Measurements from ENCODE around the gene NINJ2. TPM values are rescaled to one million over a fixed set of nuclear protein-coding genes. Genes with fewer than 3 reads are reported as not detected.

The NINJ2 gene
- total RNA-seq, 3 donors from 2014 or later (not counting 1 experiment from before 2014, with no cell fraction given) = 3.1 to 6.6 (median 4.9) TPM

- H3K4me1 Mint-ChIP-seq = peaks cover 29 to 30% of the 10 kb centered on the region in 2 donors
- no peaks in the 10 kb centered on the region for H3K27me3 Mint-ChIP-seq (ENCODE audit: low read depth in 2 of 2)
- ATAC-seq = no peak
- DNase-seq = peak in 1 of 2 donors; percentile 20
- peak overlapping the region in 1 of 2 donors; percentile 39 for H3K27ac Mint-ChIP-seq
- no peak overlapping the region for H3K4me3 ChIP-seq (ENCODE audit: low read length)
- H3K27me3 ChIP-seq (ENCODE audit: control insufficient read depth, insufficient read depth, low read length) = no peaks in the 10 kb centered on the region
- TF ChIP-seq CTCF (IDR thresholded peaks at IDR 0.05) = no peak
- no peaks in the 10 kb centered on the region for H3K9me3 Mint-ChIP-seq
- intact Hi-C loops (cut with micrococcal nuclease) = no loop called here
- no peaks in the 10 kb centered on the region for H3K9me3 ChIP-seq (ENCODE audit: control insufficient read depth, insufficient read depth, low read length)
- 42% methylated on average over 5 of the region's 5 CpGs for WGBS (ENCODE audit: insufficient coverage)
- no peaks in the 10 kb centered on the region for H3K36me3 Mint-ChIP-seq
- H3K36me3 ChIP-seq (ENCODE audit: control insufficient read depth, insufficient read depth, low read length) = no peaks in the 10 kb centered on the region
- no peak overlapping the region for H3K4me3 Mint-ChIP-seq
- peaks cover 25% of the 10 kb centered on the region for H3K4me1 ChIP-seq (ENCODE audit: control insufficient read depth, insufficient read depth, low read length)
- H3K27ac ChIP-seq (ENCODE audit: low read length) = no peak overlapping the region
These were observed 55.7 kb downstream of the NINJ2 start for GRCh38 chr12:607541-608001.

- Histone ChIP-seq H3K36me3 (ENCODE audit: control insufficient read depth, insufficient read depth, low read length) (no peaks in the 10 kb centered on the region), H3K4me3 (ENCODE audit: low read length) (no peak overlapping the region), H3K27me3 (ENCODE audit: control insufficient read depth, insufficient read depth, low read length) (no peaks in the 10 kb centered on the region), H3K4me1 (ENCODE audit: control insufficient read depth, insufficient read depth, low read length) (peaks cover 10% of the 10 kb centered on the region), H3K9me3 (ENCODE audit: control insufficient read depth, insufficient read depth, low read length) (no peaks in the 10 kb centered on the region), H3K27ac (ENCODE audit: low read length) (no peak overlapping the region)
- TF ChIP-seq CTCF (IDR thresholded peaks at IDR 0.05) = no peak
- peaks cover 11 to 17% of the 10 kb centered on the region in 2 donors for H3K4me1 Mint-ChIP-seq
- H3K27me3 Mint-ChIP-seq (ENCODE audit: low read depth in 2 of 2) = no peaks in the 10 kb centered on the region
- H3K4me3 Mint-ChIP-seq = no peak overlapping the region
- DNase-seq (no peak), ATAC-seq (no peak)
- intact Hi-C loops (cut with micrococcal nuclease) = no loop called here
- H3K36me3 Mint-ChIP-seq = no peaks in the 10 kb centered on the region
- no peak overlapping the region for H3K27ac Mint-ChIP-seq
- 90% methylated on average over 7 of the region's 7 CpGs for WGBS (ENCODE audit: insufficient coverage)
- H3K9me3 Mint-ChIP-seq = no peaks in the 10 kb centered on the region
These were observed 58.3 kb downstream of the NINJ2 start for GRCh38 chr12:604956-605355.

GRCh38 chr12:602700-603068 is 60.6 kb downstream of the NINJ2 start:
- Mint-ChIP-seq H3K27ac (no peak overlapping the region), H3K36me3 (no peaks in the 10 kb centered on the region), H3K27me3 (ENCODE audit: low read depth in 2 of 2) (no peaks in the 10 kb centered on the region), H3K4me3 (no peak overlapping the region), H3K4me1 (peaks cover under 1 to 13% of the 10 kb centered on the region in 2 donors), H3K9me3 (no peaks in the 10 kb centered on the region)
- Histone ChIP-seq H3K27me3 (ENCODE audit: control insufficient read depth, insufficient read depth, low read length) (no peaks in the 10 kb centered on the region), H3K4me3 (ENCODE audit: low read length) (no peak overlapping the region), H3K36me3 (ENCODE audit: control insufficient read depth, insufficient read depth, low read length) (no peaks in the 10 kb centered on the region), H3K4me1 (ENCODE audit: control insufficient read depth, insufficient read depth, low read length) (peaks cover 4% of the 10 kb centered on the region), H3K27ac (ENCODE audit: low read length) (no peak overlapping the region), H3K9me3 (ENCODE audit: control insufficient read depth, insufficient read depth, low read length) (no peaks in the 10 kb centered on the region)
- ATAC-seq (no peak), DNase-seq (no peak)
- TF ChIP-seq CTCF (IDR thresholded peaks at IDR 0.05) = no peak
- intact Hi-C loops (cut with micrococcal nuclease) = no loop called here

- H3K27me3 Mint-ChIP-seq (ENCODE audit: low read depth in 2 of 2) = no peaks in the 10 kb centered on the region
- DNase-seq (no peak), ATAC-seq (no peak)
- Histone ChIP-seq H3K4me3 (ENCODE audit: low read length) (no peak overlapping the region), H3K27me3 (ENCODE audit: control insufficient read depth, insufficient read depth, low read length) (no peaks in the 10 kb centered on the region), H3K36me3 (ENCODE audit: control insufficient read depth, insufficient read depth, low read length) (no peaks in the 10 kb centered on the region), H3K4me1 (ENCODE audit: control insufficient read depth, insufficient read depth, low read length) (no peaks in the 10 kb centered on the region), H3K9me3 (ENCODE audit: control insufficient read depth, insufficient read depth, low read length) (no peaks in the 10 kb centered on the region), H3K27ac (ENCODE audit: low read length) (no peak overlapping the region)
- no peaks in the 10 kb centered on the region for H3K9me3 Mint-ChIP-seq
- intact Hi-C loops (cut with micrococcal nuclease) = no loop called here
- no peak overlapping the region for H3K27ac Mint-ChIP-seq
- H3K36me3 Mint-ChIP-seq = no peaks in the 10 kb centered on the region
- 84% methylated on average over 6 of the region's 7 CpGs for WGBS (ENCODE audit: insufficient coverage)
- no peak overlapping the region for H3K4me3 Mint-ChIP-seq
- no peak for TF ChIP-seq CTCF (IDR thresholded peaks at IDR 0.05)
- H3K4me1 Mint-ChIP-seq = peaks cover 0 to 7% of the 10 kb centered on the region in 2 donors
These were observed 61.1 kb downstream of the NINJ2 start for GRCh38 chr12:601976-602699.
